Thyroid gland (tissue), 4 donors: Measurements from ENCODE around the gene INTS11. TPM values are rescaled to one million over a fixed set of nuclear protein-coding genes. Genes with fewer than 3 reads are reported as not detected.
A peak's percentile ranks its signal among the peaks of the same experiment; 100 is the strongest.

Experiments
- DNase-seq, 2 donors: peaks; one replicate each; pipeline ENCODE4 v3.0.0-alpha.2; 2019
- H3K27ac ChIP-seq, 3 donors: fragments of 200-600 bp; sonication (generic); 1 replicate in 2 of 3; 2 replicates in 1 of 3; pipeline ENCODE4 v1.5.1; 2016 to 2019; ENCODE audit warnings: mild to moderate bottlenecking in 1 of 3, moderate library complexity in 1 of 3
- H3K27me3 ChIP-seq: fragments of 200-600 bp; sonication (generic); one replicate; pipeline ENCODE4 v1.5.1; 2019
- H3K36me3 ChIP-seq, 2 donors: fragments of 200-600 bp; sonication (generic); one replicate each; pipeline ENCODE4 v1.5.1; 2016 to 2019
- H3K4me1 ChIP-seq, 2 donors: fragments of 200-600 bp; sonication (generic); one replicate each; pipeline ENCODE4 v1.5.1; 2017 to 2019
- H3K4me3 ChIP-seq, 3 donors: fragments of 200-600 bp; sonication (generic); replicated peaks in 1 of 3; 1 replicate in 2 of 3; 2 replicates in 1 of 3; pipeline ENCODE4 v1.5.1; 2016; ENCODE audit warnings: mild to moderate bottlenecking in 1 of 3
- H3K9me3 ChIP-seq: fragments of 200-600 bp; sonication (generic); one replicate; pipeline ENCODE4 v1.5.1; 2017
- CTCF ChIP-seq, 6 experiments: fragments of 200-600 bp in 3 of 6; fragments of 450-650 bp in 3 of 6; sonication (generic) in 3 of 6; IDR thresholded peaks; one replicate each; pipeline ENCODE4 v1.5.1; 2016 to 2019; ENCODE audit warnings: antibody characterized with exemption in 6 of 6, mild to moderate bottlenecking in 2 of 6, inconsistent platforms in 1 of 6, moderate library complexity in 1 of 6
- POLR2A ChIP-seq, 2 donors: fragments of 450-650 bp; IDR thresholded peaks; one replicate each; pipeline ENCODE4 v1.6.1; 2017; ENCODE audit warnings: antibody characterized with exemption in 2 of 2, mild to moderate bottlenecking in 2 of 2, moderate library complexity in 1 of 2
- WGBS, 2 donors: methylation state at CpG; one replicate each; pipeline ENCODE4 v1.1.5; 2017; 5-methylcytosine and 5-hydroxymethylcytosine counted together
- intact Hi-C: fragments of 100-400 bp; cut with DNase I; formaldehyde crosslinking; loops from one replicate; pipeline ENCODE4 v1.15.1; 2023
- total RNA-seq, 4 donors: library from RNA; depleted of rRNA; stranded (reverse); fragments of >200 nt; gene quantifications; one replicate each; pipeline ENCODE4 v1.2.3, GENCODE V29; 2016

The INTS11 gene
- total RNA-seq, 4 donors from 2014 or later, result 68.9 to 116 (median 94.7) TPM

GRCh38 chr1:1327291-1327690, 2.8 kb upstream of the INTS11 start:
- Histone ChIP-seq H3K27me3 (no peaks in the 10 kb centered on the region), H3K4me3 (no peak overlapping the region), H3K27ac (no peak overlapping the region), H3K36me3 (peaks cover 6 to 12% of the 10 kb centered on the region in 2 donors), H3K9me3 (no peaks in the 10 kb centered on the region), H3K4me1 (peaks cover 12 to 36% of the 10 kb centered on the region in 2 donors)
- TF ChIP-seq CTCF (IDR thresholded peaks at IDR 0.05), result no peak
- TF ChIP-seq POLR2A (IDR thresholded peaks at IDR 0.05), result no peak
- intact Hi-C loops, result loop anchor here (2.0 to 10.0 kb wide), 2 partner anchors 20 to 52 kb away; partner anchors contain the start of gene UBE2J2
- 90 to 98% methylated on average over 18 to 20 of the region's 40 CpGs for WGBS, 2 donors
- no peak for DNase-seq

GRCh38 chr1:1326075-1326605, 1.7 kb upstream of the INTS11 start:
- H3K4me3 ChIP-seq, result peak overlapping the region in 1 of 3 donors; percentile 98
- no peaks in the 10 kb centered on the region for H3K9me3 ChIP-seq
- 56 to 67% methylated on average over 8 of the region's 8 CpGs for WGBS, 2 donors

GRCh38 chr1:1325288-1326074, 1.0 kb upstream of the INTS11 start:
- WGBS, 2 donors, result 28 to 46% methylated on average over 8 to 11 of the region's 16 CpGs
- DNase-seq, result peak; percentile 55 to 60

More at GRCh38 chr1:1326075-1326605, 1.7 kb upstream of the INTS11 start:
- H3K27ac ChIP-seq, result peak overlapping the region in 1 of 3 donors; percentile 76
- H3K27me3 ChIP-seq, result no peaks in the 10 kb centered on the region
- TF ChIP-seq POLR2A (IDR thresholded peaks at IDR 0.05) (no peak), CTCF (IDR thresholded peaks at IDR 0.05) (no peak)
- peaks cover 6 to 12% of the 10 kb centered on the region in 2 donors for H3K36me3 ChIP-seq
- DNase-seq, result no peak
- peaks cover 12 to 41% of the 10 kb centered on the region in 2 donors for H3K4me1 ChIP-seq
- intact Hi-C loops, result loop anchor here (2.0 to 10.0 kb wide), 2 partner anchors 21 to 51 kb away; partner anchors contain the start of gene UBE2J2

GRCh38 chr1:1324084-1324523, 356 bp downstream of the INTS11 start:
- DNase-seq, result no peak
- TF ChIP-seq CTCF (IDR thresholded peaks at IDR 0.05), result no peak
- TF ChIP-seq POLR2A (IDR thresholded peaks at IDR 0.05), result no peak
- WGBS, 2 donors, result 0% methylated on average over 2 of the region's 41 CpGs; no CpG with 5 or more reads in 1 of the 2 donors
- Histone ChIP-seq H3K9me3 (no peaks in the 10 kb centered on the region), H3K36me3 (peaks cover 12 to 14% of the 10 kb centered on the region in 2 donors), H3K27ac (peak overlapping the region in 2 of 3 donors; percentile 58 to 79), H3K4me1 (peaks cover 12 to 35% of the 10 kb centered on the region in 2 donors), H3K27me3 (no peaks in the 10 kb centered on the region), H3K4me3 (peak overlapping the region; percentile 71 to 98 (median 79))
- intact Hi-C loops, result loop anchor here (10.0 kb wide), 1 partner anchor 49 kb away; the partner anchor contains the start of gene UBE2J2

More at GRCh38 chr1:1325288-1326074, 1.0 kb upstream of the INTS11 start:
- intact Hi-C loops, result loop anchor here (2.0 to 10.0 kb wide), 2 partner anchors 21 to 51 kb away; partner anchors contain the start of gene UBE2J2
- peaks cover 12 to 36% of the 10 kb centered on the region in 2 donors for H3K4me1 ChIP-seq
- H3K9me3 ChIP-seq, result no peaks in the 10 kb centered on the region
- H3K27me3 ChIP-seq, result no peaks in the 10 kb centered on the region
- H3K4me3 ChIP-seq, result peak overlapping the region; percentile 4 to 98 (median 69)
- peaks cover 6 to 12% of the 10 kb centered on the region in 2 donors for H3K36me3 ChIP-seq
- H3K27ac ChIP-seq, result peak overlapping the region; percentile 73 to 79 (median 76)
- TF ChIP-seq CTCF (IDR thresholded peaks at IDR 0.05) (no peak), POLR2A (IDR thresholded peaks at IDR 0.05) (no peak)
